Measurements from ENCODE around the gene LPGAT1. TPM values are rescaled to one million over a fixed set of nuclear protein-coding genes. Genes with fewer than 3 reads are reported as not detected.

Gene LPGAT1
- total RNA-seq, 2 donors from 2014 or later, result 24.4 to 50.1 TPM

- no peak for ATAC-seq
- Histone ChIP-seq H3K36me3 (replicated peaks in 1 of 2; ENCODE audit: insufficient read depth in 1 of 2, low read depth in 2 of 2) (no peaks in the 10 kb centered on the region), H3K4me3 (no peak overlapping the region), H3K27me3 (no peaks in the 10 kb centered on the region), H3K27ac (no peak overlapping the region), H3K9me3 (no peaks in the 10 kb centered on the region), H3K4me1 (peaks cover 3% of the 10 kb centered on the region)
- TF ChIP-seq CTCF (IDR thresholded peaks at IDR 0.05) (no peak), POLR2A (IDR thresholded peaks at IDR 0.05) (no peak)
- 88% methylated on average over 4 of the region's 4 CpGs for WGBS, 2 donors
- DNase-seq, result no peak
- intact Hi-C loops (cut with DNase I), result loop anchor here (10.0 kb wide), 1 partner anchor 236 kb away; no protein-coding TSS in a partner anchor
These were observed 121.6 kb downstream of the LPGAT1 start for GRCh38 chr1:211708926-211709325.

GRCh38 chr1:211708006-211708405 lies 122.6 kb downstream of the LPGAT1 start:
- ATAC-seq, result no peak
- Histone ChIP-seq H3K4me3 (no peak overlapping the region), H3K36me3 (replicated peaks in 1 of 2; ENCODE audit: insufficient read depth in 1 of 2, low read depth in 2 of 2) (no peaks in the 10 kb centered on the region), H3K4me1 (peaks cover 8% of the 10 kb centered on the region), H3K27me3 (no peaks in the 10 kb centered on the region), H3K27ac (no peak overlapping the region), H3K9me3 (no peaks in the 10 kb centered on the region)
- TF ChIP-seq POLR2A (IDR thresholded peaks at IDR 0.05) (no peak), CTCF (IDR thresholded peaks at IDR 0.05) (no peak)
- no peak for DNase-seq
- intact Hi-C loops (cut with DNase I), result loop anchor here (10.0 kb wide), 1 partner anchor 237 kb away; no protein-coding TSS in a partner anchor
- 83 to 84% methylated on average over 6 of the region's 6 CpGs for WGBS, 2 donors

GRCh38 chr1:211705467-211706091 lies 125.0 kb downstream of the LPGAT1 start:
- no peak for ATAC-seq
- DNase-seq, result no peak

GRCh38 chr1:211704543-211704942 lies 126.0 kb downstream of the LPGAT1 start:
- no peak for ATAC-seq
- Histone ChIP-seq H3K27me3 (no peaks in the 10 kb centered on the region), H3K9me3 (no peaks in the 10 kb centered on the region), H3K27ac (no peak overlapping the region), H3K4me1 (peaks cover 8% of the 10 kb centered on the region), H3K4me3 (no peak overlapping the region), H3K36me3 (replicated peaks in 1 of 2; ENCODE audit: insufficient read depth in 1 of 2, low read depth in 2 of 2) (no peaks in the 10 kb centered on the region)
- DNase-seq, result no peak
- TF ChIP-seq POLR2A (IDR thresholded peaks at IDR 0.05), result no peak
- TF ChIP-seq CTCF (IDR thresholded peaks at IDR 0.05), result no peak
- 92 to 97% methylated on average over 3 of the region's 3 CpGs for WGBS, 2 donors
- intact Hi-C loops (cut with DNase I), result loop anchor here (5.0 to 10.0 kb wide), 2 partner anchors 133 to 240 kb away; no protein-coding TSS in a partner anchor

More at GRCh38 chr1:211705467-211706091, 125.0 kb downstream of the LPGAT1 start:
- Histone ChIP-seq H3K4me1 (peaks cover 8% of the 10 kb centered on the region), H3K27me3 (no peaks in the 10 kb centered on the region), H3K27ac (no peak overlapping the region), H3K4me3 (no peak overlapping the region), H3K36me3 (replicated peaks in 1 of 2; ENCODE audit: insufficient read depth in 1 of 2, low read depth in 2 of 2) (no peaks in the 10 kb centered on the region), H3K9me3 (no peaks in the 10 kb centered on the region)
- WGBS, 2 donors, result 76 to 80% methylated on average over 4 to 6 of the region's 6 CpGs
- no peak for TF ChIP-seq POLR2A (IDR thresholded peaks at IDR 0.05)
- no peak for TF ChIP-seq CTCF (IDR thresholded peaks at IDR 0.05)
- intact Hi-C loops (cut with DNase I), result loop anchor here (10.0 kb wide), 1 partner anchor 239 kb away; no protein-coding TSS in a partner anchor

Data from body of pancreas (tissue), 4 donors.